HepG2 (cell line): ENCODE measurements around the gene ZNF574. TPM values are rescaled to one million over a fixed set of nuclear protein-coding genes. Genes with fewer than 3 reads are reported as not detected.

Source experiments
- ATAC-seq: fragments of 200-7000 bp; cut with Tn5 transposase; 3 replicates; pipeline ENCODE4 v1.9.1; 2020; ENCODE audit warnings: mild to moderate bottlenecking, moderate library complexity
- BruUV-seq: library from RNA; stranded (reverse); fragments of 400-500 nt; replicated peaks from 2 replicates; lab custom pipeline; 2021; lab: Mats Ljungman, UMichigan
- CTCF ChIA-PET: fragments of 300-600 bp; formaldehyde crosslinking; extraction: SDS; loops from one replicate; lab custom pipeline; 2021; ENCODE audit warnings: low total read pairs, inconsistent platforms, low intra/inter-chr PET ratio; lab: Yijun Ruan, JAX
- POLR2A ChIA-PET: fragments of 350-600 bp; sonication (Branson Sonifier 250); formaldehyde crosslinking; loops from one replicate; lab custom pipeline; 2020; ENCODE audit warnings: antibody characterized with exemption, inconsistent platforms; lab: Yijun Ruan, JAX
- DNase-seq: peaks from one replicate; pipeline ENCODE4 v3.0.0-alpha.2; 2015; ENCODE audit warnings: low spot score
- FAIRE-seq: peaks from 3 replicates; lab custom pipeline; 2011; peaks lifted over from hg19 to GRCh38; lab: Jason Lieb, UNC
- H2AFZ ChIP-seq: one replicate; pipeline ENCODE4 v1.6.1; 2011; ENCODE audit warnings: low read length, inconsistent platforms
- H3K27ac ChIP-seq: fragments of 300-600 bp; 3 replicates; pipeline ENCODE4 v1.8.0; 2011; ENCODE audit warnings: mixed run types, mild to moderate bottlenecking, mixed read lengths, low read length, inconsistent platforms; ENCODE audit not compliant: insufficient read depth; ENCODE audit errors: extremely low read length
- H3K27me3 ChIP-seq, 2 experiments: fragments of 200-600 bp in 1 of 2; 2 replicates in 1 of 2; 3 replicates in 1 of 2; pipeline versions ENCODE4 v1.6.0 to v1.8.0; 2011; ENCODE audit warnings: low read length in 2 of 2, mild to moderate bottlenecking in 2 of 2, moderate library complexity in 2 of 2, inconsistent platforms in 1 of 2; ENCODE audit not compliant: insufficient read depth in 2 of 2, control insufficient read depth in 1 of 2
- H3K36me3 ChIP-seq, 2 experiments: fragments of 200-600 bp in 1 of 2; replicated peaks in 1 of 2; 2 replicates in 1 of 2; 3 replicates in 1 of 2; pipeline versions ENCODE4 v1.5.1 to v1.8.0; 2011; ENCODE audit warnings: low read length in 2 of 2, inconsistent platforms in 1 of 2; ENCODE audit not compliant: insufficient read depth in 2 of 2, control insufficient read depth in 1 of 2
- H3K4me1 ChIP-seq: 2 replicates; pipeline ENCODE4 v1.5.1; 2012; ENCODE audit warnings: low read length, inconsistent platforms; ENCODE audit not compliant: insufficient read depth
- H3K4me2 ChIP-seq: 2 replicates; pipeline ENCODE4 v1.6.0; 2011; ENCODE audit warnings: low read depth, low read length, inconsistent platforms
- H3K4me3 ChIP-seq, 3 experiments: fragments of 200-600 bp in 1 of 3; sonication (generic), shearing (Covaris generic) in 1 of 3; replicated peaks in 1 of 3; 2 replicates each; pipeline ENCODE4 v1.5.1; 2011 to 2016; ENCODE audit warnings: low read length in 3 of 3, inconsistent platforms in 2 of 3, low read depth in 2 of 3, mild to moderate bottlenecking in 2 of 3, control low read depth in 1 of 3, mixed read lengths in 1 of 3; ENCODE audit not compliant: insufficient read depth in 1 of 3
- H3K79me2 ChIP-seq: one replicate; pipeline ENCODE4 v1.6.1; 2011; ENCODE audit warnings: low read length, inconsistent platforms; ENCODE audit not compliant: insufficient read depth
- H3K9ac ChIP-seq: 2 replicates; pipeline ENCODE4 v1.6.0; 2011; ENCODE audit warnings: mild to moderate bottlenecking, low read depth, low read length, inconsistent platforms; ENCODE audit not compliant: insufficient read depth
- H3K9me3 ChIP-seq: 2 replicates; pipeline ENCODE4 v1.5.1; 2012; ENCODE audit warnings: mild to moderate bottlenecking, low read length
- H4K20me1 ChIP-seq: 2 replicates; pipeline ENCODE4 v1.6.0; 2011; ENCODE audit warnings: inconsistent platforms, mild to moderate bottlenecking, low read length, moderate library complexity; ENCODE audit not compliant: insufficient read depth
- ATF7 ChIP-seq, 2 experiments: fragments of 450-650 bp in 1 of 2; sonication (generic) in 1 of 2; formaldehyde crosslinking in 1 of 2; IDR thresholded peaks; 2 replicates each; pipeline versions ENCODE4 v1.4.0 to v1.6.1; 2016 to 2020; ENCODE audit warnings: antibody characterized with exemption in 1 of 2, mild to moderate bottlenecking in 1 of 2, missing genetic modification reagents in 1 of 2
- ATF7-NPFF ChIP-seq: sonication (generic); formaldehyde crosslinking; IDR thresholded peaks from 2 replicates; pipeline ENCODE4 v1.8.1; 2023; ENCODE audit warnings: mild to moderate bottlenecking, low read depth, missing genetic modification reagents, moderate library complexity
- KIAA2018 ChIP-seq: sonication (generic); formaldehyde crosslinking; IDR thresholded peaks from 2 replicates; pipeline ENCODE4 v1.5.0; 2020; ENCODE audit warnings: mild to moderate bottlenecking, missing genetic modification reagents, borderline replicate concordance
- MED8 ChIP-seq: sonication (generic); formaldehyde crosslinking; IDR thresholded peaks from 2 replicates; pipeline ENCODE4 v1.8.1; 2023; ENCODE audit warnings: mild to moderate bottlenecking, missing genetic modification reagents; ENCODE audit not compliant: insufficient replicate concordance
- RBM22 ChIP-seq: fragments of 200-400 bp; formaldehyde crosslinking; optimal IDR thresholded peaks from 2 replicates; pipeline ENCODE3; 2017; ENCODE audit warnings: mild to moderate bottlenecking, low read length, moderate library complexity
- ZNF563 ChIP-seq: sonication (generic); formaldehyde crosslinking; IDR thresholded peaks from 2 replicates; pipeline ENCODE4 v1.8.0; 2022; ENCODE audit warnings: mild to moderate bottlenecking, moderate library complexity, missing genetic modification reagents
- WGBS: methylation state at CpG from one replicate; pipeline ENCODE4 v1.1.6; 2017; ENCODE audit warnings: low lambda C conversion rate; 5-methylcytosine and 5-hydroxymethylcytosine counted together
- in situ Hi-C: cut with HindIII; loops from 2 replicates; pipeline ENCODE4 v1.10.0; 2017; ENCODE audit warnings: low pct_unique_long_range_greater_than_20kb; ENCODE audit not compliant: extremely low pct_ligation_motif_present
- intact Hi-C: fragments of 100-400 bp; cut with micrococcal nuclease; formaldehyde crosslinking; loops from one replicate; pipeline ENCODE4 v1.10.0; 2022; ENCODE audit not compliant: unreplicated experiment
- polyA plus RNA-seq, 8 experiments: library from polyadenylated mRNA; depleted of rRNA in 3 of 8; stranded (reverse) in 7 of 8; unstranded in 1 of 8; fragments of >200 nt; fragmentation: Illumina TruSeq in 4 of 8; extraction: Trizol in 4 of 8; gene quantifications; 2 replicates each; pipeline versions ENCODE4 v1.2.1 to v1.2.3, GENCODE V29; 2011 to 2016; ENCODE audit warnings: low read depth in 4 of 8, missing spikeins in 1 of 8, mixed read lengths in 1 of 8; ENCODE audit not compliant: insufficient read depth in 1 of 8
- total RNA-seq, 5 experiments: library from RNA; depleted of rRNA; stranded (reverse); fragments of >200 nt; fragmentation: Illumina TruSeq; extraction: Trizol; gene quantifications; 2 replicates each; pipeline ENCODE4 v1.2.3, GENCODE V29; 2016; ENCODE audit warnings: low read depth in 1 of 5
- TF ChIP-seq, protein P1 (sequence below): sonication (generic); formaldehyde crosslinking; IDR thresholded peaks from 2 replicates; pipeline ENCODE4 v1.4.0; 2020; ENCODE audit warnings: missing genetic modification reagents, borderline replicate concordance
- TF ChIP-seq, protein P2 (sequence below): sonication (generic); formaldehyde crosslinking; IDR thresholded peaks from 2 replicates; pipeline ENCODE4 v1.5.1; 2020; ENCODE audit warnings: mild to moderate bottlenecking, missing genetic modification reagents, moderate library complexity

ZNF574 gene
- total and polyA plus RNA-seq, 2 of the 13 experiments (the other 11 are each of a cell fraction or from before 2014, with no cell fraction given): 7.7 to 7.9 TPM

DNA sequence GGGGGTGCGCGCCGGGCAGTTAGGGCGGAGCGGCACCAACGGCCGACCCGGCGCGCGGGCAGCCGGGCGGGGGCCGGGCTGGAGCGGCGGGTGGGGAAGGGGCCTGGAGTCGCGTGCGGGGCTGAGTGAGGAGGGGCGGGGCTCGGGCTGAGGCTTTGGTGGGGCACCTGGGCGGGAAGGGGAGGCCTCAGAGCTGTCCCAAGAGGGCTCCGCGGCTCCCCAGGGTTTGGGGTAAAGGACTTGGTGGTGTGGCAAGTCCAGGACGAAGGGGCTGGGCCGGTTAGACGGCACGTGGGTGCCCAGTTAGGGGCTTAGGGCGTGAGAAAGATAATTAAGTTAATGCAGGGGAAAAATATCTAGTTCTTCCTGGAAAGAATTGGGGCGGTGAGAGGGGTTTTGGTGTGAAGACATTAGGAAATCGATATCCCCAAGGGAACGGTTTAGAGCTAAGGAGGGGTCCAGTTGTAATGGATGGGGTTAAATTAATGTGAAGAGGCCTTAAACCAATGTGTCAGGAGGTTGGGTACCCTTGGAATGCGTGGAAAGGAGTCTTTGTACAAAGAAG lies 496 bp downstream of the ZNF574 start:
- WGBS: 1% methylated on average over 13 of the region's 33 CpGs
- H2AFZ ChIP-seq: no peak overlapping the region
- BruUV-seq: no TSS peak
- intact Hi-C loops (no loop called here), in situ Hi-C loops (no loop called here)
- peak overlapping the region; percentile 88 to 96 (median 93) for H3K4me3 ChIP-seq
- no peaks in the 10 kb centered on the region for H3K9me3 ChIP-seq
- POLR2A ChIA-PET: interaction anchor here (0.6 to 1.5 kb wide), 11 partner anchors 10 to 1070 kb away, joined by 3 to 8 read pairs (median 4); partner anchors contain the start of genes GSK3A and RPS19
- H3K4me1 ChIP-seq: peaks cover 32% of the 10 kb centered on the region
- ATAC-seq: no peak
- H3K27me3 ChIP-seq: no peaks in the 10 kb centered on the region; a peak in 1 of 5 replicates
- peak overlapping the region; percentile 62 for H3K27ac ChIP-seq
- peak overlapping the region; percentile 93 for H3K9ac ChIP-seq
- H3K36me3 ChIP-seq: peaks cover 24 to 26% of the 10 kb centered on the region in 2 experiments; a peak in 4 of 5 replicates
- CTCF ChIA-PET: no interaction called here
- no peak for FAIRE-seq
- peak overlapping the region; percentile 85 for H3K4me2 ChIP-seq
- peaks cover 18% of the 10 kb centered on the region for H4K20me1 ChIP-seq
- peaks cover 22% of the 10 kb centered on the region for H3K79me2 ChIP-seq
- DNase-seq: no peak
- TF ChIP-seq MED8 (CRISPR knock-in tag) (no peak), ZNF563 (CRISPR knock-in tag) (no peak), RBM22 (no peak), ATF7-NPFF (0 out of 2 replicates have a peak, but pooled peaks have one; percentile 8), KIAA2018 (no peak), ATF7 (IDR thresholded peaks at IDR 0.05) (no peak), ATF7 (CRISPR knock-in tag; IDR thresholded peaks at IDR 0.05) (no peak)
- TF ChIP-seq, protein P1, sequence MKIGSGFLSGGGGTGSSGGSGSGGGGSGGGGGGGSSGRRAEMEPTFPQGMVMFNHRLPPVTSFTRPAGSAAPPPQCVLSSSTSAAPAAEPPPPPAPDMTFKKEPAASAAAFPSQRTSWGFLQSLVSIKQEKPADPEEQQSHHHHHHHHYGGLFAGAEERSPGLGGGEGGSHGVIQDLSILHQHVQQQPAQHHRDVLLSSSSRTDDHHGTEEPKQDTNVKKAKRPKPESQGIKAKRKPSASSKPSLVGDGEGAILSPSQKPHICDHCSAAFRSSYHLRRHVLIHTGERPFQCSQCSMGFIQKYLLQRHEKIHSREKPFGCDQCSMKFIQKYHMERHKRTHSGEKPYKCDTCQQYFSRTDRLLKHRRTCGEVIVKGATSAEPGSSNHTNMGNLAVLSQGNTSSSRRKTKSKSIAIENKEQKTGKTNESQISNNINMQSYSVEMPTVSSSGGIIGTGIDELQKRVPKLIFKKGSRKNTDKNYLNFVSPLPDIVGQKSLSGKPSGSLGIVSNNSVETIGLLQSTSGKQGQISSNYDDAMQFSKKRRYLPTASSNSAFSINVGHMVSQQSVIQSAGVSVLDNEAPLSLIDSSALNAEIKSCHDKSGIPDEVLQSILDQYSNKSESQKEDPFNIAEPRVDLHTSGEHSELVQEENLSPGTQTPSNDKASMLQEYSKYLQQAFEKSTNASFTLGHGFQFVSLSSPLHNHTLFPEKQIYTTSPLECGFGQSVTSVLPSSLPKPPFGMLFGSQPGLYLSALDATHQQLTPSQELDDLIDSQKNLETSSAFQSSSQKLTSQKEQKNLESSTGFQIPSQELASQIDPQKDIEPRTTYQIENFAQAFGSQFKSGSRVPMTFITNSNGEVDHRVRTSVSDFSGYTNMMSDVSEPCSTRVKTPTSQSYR (CRISPR knock-in tag): no peak
- TF ChIP-seq, protein P2, sequence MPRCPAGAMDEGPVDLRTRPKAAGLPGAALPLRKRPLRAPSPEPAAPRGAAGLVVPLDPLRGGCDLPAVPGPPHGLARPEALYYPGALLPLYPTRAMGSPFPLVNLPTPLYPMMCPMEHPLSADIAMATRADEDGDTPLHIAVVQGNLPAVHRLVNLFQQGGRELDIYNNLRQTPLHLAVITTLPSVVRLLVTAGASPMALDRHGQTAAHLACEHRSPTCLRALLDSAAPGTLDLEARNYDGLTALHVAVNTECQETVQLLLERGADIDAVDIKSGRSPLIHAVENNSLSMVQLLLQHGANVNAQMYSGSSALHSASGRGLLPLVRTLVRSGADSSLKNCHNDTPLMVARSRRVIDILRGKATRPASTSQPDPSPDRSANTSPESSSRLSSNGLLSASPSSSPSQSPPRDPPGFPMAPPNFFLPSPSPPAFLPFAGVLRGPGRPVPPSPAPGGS (CRISPR knock-in tag): no peak
